ENCODE results near the gene AMBRA1.

GRCh38 chr11:46560300-46560991, 33.4 kb downstream of the AMBRA1 start:
- TF ChIP-seq MEF2A (IDR thresholded peaks at IDR 0.05; ENCODE audit: borderline replicate concordance, low read depth) (no peak), CTCF (IDR thresholded peaks at IDR 0.05) (no peak), GATA2 (CRISPR knock-in tag; IDR thresholded peaks at IDR 0.05) (no peak), ELF1 (IDR thresholded peaks at IDR 0.05) (no peak), PBX3 (IDR thresholded peaks at IDR 0.05) (no peak), POLR2AphosphoS5 (IDR thresholded peaks at IDR 0.05; ENCODE audit: low read depth, low read length) (no peak), TCF12 (IDR thresholded peaks at IDR 0.05) (no peak)
